GM13976 (cell line): ENCODE measurements around the gene ZBTB24.

ENCODE experiments used
- DNase-seq: peaks from one replicate; pipeline ENCODE4 v3.0.0; 2012; ENCODE audit warnings: low spot score
- in situ Hi-C: fragments of 300-500 bp; cut with MboI; formaldehyde crosslinking; loops from one replicate; pipeline ENCODE4 v1.12.0; 2022; ENCODE audit warnings: low sequenced_read_pairs, mixed read lengths, inconsistent platforms; ENCODE audit not compliant: unreplicated experiment
- TF ChIP-seq, protein P1 (sequence below): IDR thresholded peaks from 2 replicates; pipeline ENCODE4 v1.5.1; 2012; ENCODE audit warnings: borderline replicate concordance, mild to moderate bottlenecking; ENCODE audit not compliant: insufficient read depth; ENCODE audit errors: extremely low read depth, missing control alignments, control extremely low read depth

Gene ZBTB24

DNA sequence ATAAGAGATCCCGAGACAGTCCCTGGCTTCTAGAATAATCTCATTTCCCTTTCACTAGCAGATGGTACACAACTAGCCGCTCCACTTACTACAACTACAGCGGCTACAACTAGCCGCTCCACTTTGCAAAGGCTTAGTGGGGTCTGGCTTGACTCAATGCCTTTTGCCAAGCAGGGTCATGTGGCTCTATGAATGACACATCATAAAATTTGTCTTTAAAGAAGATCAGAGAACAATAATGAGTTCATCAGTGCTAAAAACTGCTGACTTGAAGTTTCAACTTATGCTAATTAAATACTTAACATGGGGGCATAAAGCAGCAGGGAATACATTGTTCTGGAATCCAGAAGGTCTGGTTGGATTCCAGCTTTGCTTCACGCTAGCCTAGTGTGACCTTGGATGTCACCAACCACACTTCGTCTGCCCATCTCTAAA lies 25.4 kb downstream of the ZBTB24 start:
- in situ Hi-C loops: no loop called here
- TF ChIP-seq, protein P1, sequence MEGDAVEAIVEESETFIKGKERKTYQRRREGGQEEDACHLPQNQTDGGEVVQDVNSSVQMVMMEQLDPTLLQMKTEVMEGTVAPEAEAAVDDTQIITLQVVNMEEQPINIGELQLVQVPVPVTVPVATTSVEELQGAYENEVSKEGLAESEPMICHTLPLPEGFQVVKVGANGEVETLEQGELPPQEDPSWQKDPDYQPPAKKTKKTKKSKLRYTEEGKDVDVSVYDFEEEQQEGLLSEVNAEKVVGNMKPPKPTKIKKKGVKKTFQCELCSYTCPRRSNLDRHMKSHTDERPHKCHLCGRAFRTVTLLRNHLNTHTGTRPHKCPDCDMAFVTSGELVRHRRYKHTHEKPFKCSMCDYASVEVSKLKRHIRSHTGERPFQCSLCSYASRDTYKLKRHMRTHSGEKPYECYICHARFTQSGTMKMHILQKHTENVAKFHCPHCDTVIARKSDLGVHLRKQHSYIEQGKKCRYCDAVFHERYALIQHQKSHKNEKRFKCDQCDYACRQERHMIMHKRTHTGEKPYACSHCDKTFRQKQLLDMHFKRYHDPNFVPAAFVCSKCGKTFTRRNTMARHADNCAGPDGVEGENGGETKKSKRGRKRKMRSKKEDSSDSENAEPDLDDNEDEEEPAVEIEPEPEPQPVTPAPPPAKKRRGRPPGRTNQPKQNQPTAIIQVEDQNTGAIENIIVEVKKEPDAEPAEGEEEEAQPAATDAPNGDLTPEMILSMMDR: no peak
- no peak for DNase-seq

DNA sequence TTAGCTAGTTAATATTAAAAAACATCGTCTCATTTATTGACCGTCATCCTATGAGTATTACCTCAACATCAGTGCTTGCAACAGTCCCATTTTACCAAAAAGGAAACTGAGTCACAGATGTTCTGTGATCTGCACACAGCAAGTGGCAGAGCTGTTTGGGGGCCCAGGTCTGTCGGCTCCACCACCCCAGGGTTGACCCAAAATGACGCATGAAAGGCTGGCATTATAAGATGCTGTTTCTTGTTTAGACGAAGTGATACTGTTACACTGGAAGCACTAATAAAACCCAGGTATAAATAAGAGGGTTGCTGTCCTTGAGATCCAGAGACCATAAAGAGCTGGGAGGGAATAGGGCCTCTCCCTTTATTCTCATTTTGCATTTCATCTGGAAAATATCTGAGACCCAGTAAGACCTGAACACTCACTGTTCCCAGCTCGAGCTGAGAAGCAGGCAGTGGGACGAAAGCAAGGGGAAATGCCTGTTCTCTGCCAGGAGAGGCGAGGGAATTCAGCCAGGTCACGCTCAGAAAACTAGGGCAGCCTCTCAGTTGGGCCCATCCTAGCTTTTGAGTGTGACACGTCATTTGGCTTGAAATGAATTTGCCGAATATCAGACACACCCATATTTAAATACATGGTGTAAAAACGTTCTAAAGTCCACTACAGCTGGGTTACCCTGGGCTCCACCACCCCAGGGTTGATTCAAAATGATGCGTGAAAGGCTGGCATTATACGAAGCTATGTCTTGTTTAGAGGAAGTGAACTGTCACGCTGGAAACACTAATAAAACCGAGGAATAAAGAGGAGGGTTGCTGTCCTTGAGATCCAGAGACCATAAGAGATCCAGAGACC lies 26.1 kb downstream of the ZBTB24 start:
- TF ChIP-seq, protein P1: no peak
- DNase-seq: no peak
- in situ Hi-C loops: no loop called here

DNA sequence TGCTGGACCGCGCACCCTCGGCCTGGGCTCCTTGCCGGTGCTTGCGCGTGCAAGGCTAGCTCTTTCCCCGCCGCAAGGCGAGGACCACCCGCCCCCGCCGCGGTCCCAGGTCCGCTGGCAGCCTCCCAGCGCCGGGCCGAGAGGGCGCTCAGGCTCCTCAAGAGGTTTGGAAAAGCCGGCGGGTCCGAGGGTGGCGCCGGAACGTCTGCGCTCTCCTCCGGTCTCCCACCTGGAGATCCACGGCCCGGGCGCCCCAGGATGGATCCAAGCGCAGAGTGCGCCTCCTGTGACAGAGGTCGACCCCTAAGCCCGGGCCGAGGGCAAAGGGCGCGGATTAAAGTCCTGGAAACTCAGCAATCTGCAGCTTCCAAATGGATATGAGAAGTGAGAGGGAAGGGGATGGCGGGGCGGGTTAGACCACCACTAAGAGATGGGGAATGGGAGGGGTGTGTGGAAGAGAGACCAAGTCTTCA lies 26.9 kb downstream of the ZBTB24 start:
- in situ Hi-C loops: no loop called here
- no peak for DNase-seq
- TF ChIP-seq, protein P1: no peak

DNA sequence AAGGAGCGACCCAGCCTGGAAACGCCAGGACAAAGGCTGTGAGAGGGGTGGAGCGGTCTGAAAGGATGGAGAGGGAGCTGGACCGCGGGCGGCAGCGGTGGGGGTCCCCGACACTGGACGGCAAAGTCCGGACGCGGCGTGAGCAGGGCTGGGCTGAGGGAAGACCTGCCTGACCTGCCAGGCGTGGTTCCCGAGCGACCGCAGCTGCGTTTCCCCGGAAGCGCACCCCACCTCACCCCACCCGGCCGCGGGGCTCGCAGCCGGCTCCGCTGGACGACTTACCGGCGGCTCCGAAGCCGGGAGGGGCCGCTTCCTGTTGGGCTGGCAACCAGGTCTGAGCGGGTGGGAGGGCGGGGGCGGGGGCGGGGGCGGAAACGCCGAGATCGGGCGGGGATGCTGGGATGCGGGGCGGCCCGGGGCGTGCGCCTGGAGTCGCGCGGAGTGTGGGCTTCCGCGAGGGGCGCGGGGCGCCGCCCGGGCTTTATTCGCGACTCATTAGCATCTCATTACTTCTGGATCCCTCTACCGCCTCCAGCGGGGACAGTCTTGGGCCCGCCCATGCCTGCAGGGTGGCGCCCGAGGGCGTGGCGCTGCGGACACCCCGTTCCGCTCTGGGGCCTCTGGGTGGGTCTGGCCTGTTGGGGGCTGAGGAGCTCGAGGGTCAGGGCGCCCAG lies 27.4 kb downstream of the ZBTB24 start, which contains the start of gene MICAL1:
Gene MICAL1, minus strand, starts transcription at position 336 of the 674 bp plus-strand sequence. CDS start 1,576 bp downstream, outside the sequence.
- DNase-seq: peak; percentile 85
- in situ Hi-C loops: no loop called here
- TF ChIP-seq, protein P1: peak; percentile 9

DNA sequence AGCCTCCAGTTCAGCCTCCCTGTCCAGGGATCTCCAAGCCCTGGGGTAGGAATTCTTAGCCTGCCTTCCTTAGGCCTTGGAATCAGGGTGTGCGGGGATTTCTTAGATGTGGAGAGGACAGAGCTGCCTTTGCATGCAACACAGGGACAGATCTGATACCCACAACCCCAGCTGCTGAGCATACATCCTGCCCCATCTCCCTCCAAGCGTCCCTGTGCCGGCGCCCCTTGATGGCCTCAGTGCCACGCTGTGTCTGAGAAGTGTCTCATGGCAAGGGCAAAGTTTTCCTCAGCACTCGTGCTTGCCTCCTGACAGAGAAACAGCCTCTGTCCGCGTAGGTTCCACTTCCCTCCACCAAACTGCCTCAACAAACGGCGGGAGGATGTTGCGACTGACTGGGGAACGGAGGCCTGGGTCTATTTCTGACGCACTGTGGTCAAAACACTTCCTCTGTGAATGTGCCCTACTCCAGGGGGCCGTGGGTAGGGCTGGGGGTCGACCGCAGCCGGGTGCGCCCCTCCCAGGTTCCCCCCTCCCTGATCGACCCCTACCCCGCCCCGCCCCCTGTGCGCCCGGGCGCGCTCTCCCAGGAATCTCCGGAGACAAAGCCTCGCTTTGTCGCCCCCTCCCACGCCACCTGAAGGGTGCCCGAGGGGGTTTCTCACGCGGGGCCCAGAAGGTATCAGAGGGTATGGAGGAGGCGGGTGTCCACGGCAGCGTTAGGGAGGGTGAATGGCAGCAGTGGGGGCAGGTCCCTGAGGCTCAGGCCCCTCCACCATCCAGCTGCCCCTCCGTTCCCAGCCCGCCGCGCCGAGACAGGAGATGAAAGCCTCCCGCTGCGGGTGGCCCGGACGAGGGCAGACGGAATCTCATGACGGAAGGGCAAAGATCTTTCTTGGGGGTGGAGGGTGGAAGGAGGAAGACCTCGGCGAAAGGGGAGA lies 28.3 kb downstream of the ZBTB24 start:
- in situ Hi-C loops: no loop called here
- peak; percentile 79 for DNase-seq
- TF ChIP-seq, protein P1: no peak
